ENCODE results near the gene KAT8.
A peak's percentile ranks its signal among the peaks of the same experiment; 100 is the strongest.
"Not testable (repeated sequence)": the region's sequence is repeated elsewhere in the genome, so short reads cannot be mapped to it uniquely, and the experiment has no call there.

The KAT8 gene

GRCh38 chr16:31129568-31130335 is 12.3 kb downstream of the KAT8 start:
- peak in 21 of 56 donors; percentile 5 to 67 (median 43) for DNase-seq

GRCh38 chr16:31130336-31130891 is 12.9 kb downstream of the KAT8 start:
- DNase-seq = no peak

GRCh38 chr16:31130899-31131298 is 13.4 kb downstream of the KAT8 start:
- no peak for DNase-seq

GRCh38 chr16:31131416-31131815 is 14.0 kb downstream of the KAT8 start:
- no peak for DNase-seq

GRCh38 chr16:31131841-31132271 is 14.4 kb downstream of the KAT8 start:
- no peak for DNase-seq

GRCh38 chr16:31132303-31132979 is 15.0 kb downstream of the KAT8 start:
- no peak for DNase-seq

GRCh38 chr16:31133046-31133501 is 15.6 kb downstream of the KAT8 start:
- no peak for DNase-seq

GRCh38 chr16:31134091-31134571 is 16.7 kb downstream of the KAT8 start:
- peak in 2 of 56 donors; percentile 21 to 23 for DNase-seq

GRCh38 chr16:31134625-31135534 is 17.4 kb downstream of the KAT8 start:
- no peak for DNase-seq

GRCh38 chr16:31135535-31136286 is 18.2 kb downstream of the KAT8 start, which contains the start of gene PRSS8:
PRSS8 (minus strand) TSS chr16:31135727; CDS start chr16:31135498, 229 bp downstream.
- no peak for DNase-seq

- no peak for DNase-seq
These were observed 18.8 kb downstream of the KAT8 start for GRCh38 chr16:31136287-31136662.

GRCh38 chr16:31136822-31137499 is 19.5 kb downstream of the KAT8 start:
- DNase-seq = not testable (repeated sequence)

- no peak for DNase-seq
These were observed 21.4 kb downstream of the KAT8 start for GRCh38 chr16:31138621-31139578.

- not testable (repeated sequence) for DNase-seq
These were observed 23.6 kb downstream of the KAT8 start for GRCh38 chr16:31141071-31141469.

- peak in 13 of 56 donors; percentile 23 to 61 (median 49) for DNase-seq
These were observed 24.1 kb downstream of the KAT8 start for GRCh38 chr16:31141489-31142108.

GRCh38 chr16:31142109-31143010 is 24.9 kb downstream of the KAT8 start:
- DNase-seq = peak; percentile 41 to 99 (median 96)
